DLD1 (cell line): ENCODE measurements around the gene NMNAT3.
"Not testable (repeated sequence)": the region's sequence is repeated elsewhere in the genome, so short reads cannot be mapped to it uniquely, and the experiment has no call there.

ENCODE experiments used
- in situ Hi-C: cut with HindIII; loops from 2 replicates; pipeline ENCODE4 v1.10.0; 2017; ENCODE audit warnings: low sequenced_read_pairs

NMNAT3 gene

GRCh38 chr3:139639662-139640061 lies 38.1 kb downstream of the NMNAT3 start:
- in situ Hi-C loops: no loop called here

- in situ Hi-C loops: no loop called here
Observed at GRCh38 chr3:139638518-139638917, 39.3 kb downstream of the NMNAT3 start.

GRCh38 chr3:139636511-139636910 lies 41.3 kb downstream of the NMNAT3 start:
- in situ Hi-C loops: no loop called here

- in situ Hi-C loops: no loop called here
Observed at GRCh38 chr3:139634111-139634635, 43.6 kb downstream of the NMNAT3 start.

- in situ Hi-C loops: no loop called here
Observed at GRCh38 chr3:139633511-139633910, 44.3 kb downstream of the NMNAT3 start.

- in situ Hi-C loops: no loop called here
Observed at GRCh38 chr3:139630542-139630941, 47.2 kb downstream of the NMNAT3 start.

- in situ Hi-C loops: no loop called here
Observed at GRCh38 chr3:139629033-139629432, 48.7 kb downstream of the NMNAT3 start.

GRCh38 chr3:139627759-139628158 lies 50.0 kb downstream of the NMNAT3 start:
- in situ Hi-C loops: no loop called here

- in situ Hi-C loops: no loop called here
Observed at GRCh38 chr3:139620438-139620837, 57.3 kb downstream of the NMNAT3 start.

GRCh38 chr3:139619484-139619883 lies 58.3 kb downstream of the NMNAT3 start:
- in situ Hi-C loops: no loop called here

GRCh38 chr3:139617672-139618268 lies 60.0 kb downstream of the NMNAT3 start:
- in situ Hi-C loops: no loop called here

- in situ Hi-C loops: no loop called here
Observed at GRCh38 chr3:139611528-139611927, 66.2 kb downstream of the NMNAT3 start.

- in situ Hi-C loops: no loop called here
Observed at GRCh38 chr3:139610886-139611285, 66.9 kb downstream of the NMNAT3 start.

- in situ Hi-C loops: no loop called here
Observed at GRCh38 chr3:139608924-139609323, 68.8 kb downstream of the NMNAT3 start.

- in situ Hi-C loops: no loop called here
Observed at GRCh38 chr3:139608108-139608380, 69.7 kb downstream of the NMNAT3 start.

- in situ Hi-C loops: no loop called here
Observed at GRCh38 chr3:139607257-139608107, 70.3 kb downstream of the NMNAT3 start.

- in situ Hi-C loops: no loop called here
Observed at GRCh38 chr3:139602003-139602402, 75.8 kb downstream of the NMNAT3 start.

- in situ Hi-C loops: no loop called here
Observed at GRCh38 chr3:139601191-139601961, 76.4 kb downstream of the NMNAT3 start.

- in situ Hi-C loops: no loop called here
Observed at GRCh38 chr3:139597947-139598346, 79.8 kb downstream of the NMNAT3 start.

- in situ Hi-C loops: not testable (repeated sequence)
Observed at GRCh38 chr3:139591186-139591585, 86.6 kb downstream of the NMNAT3 start.

GRCh38 chr3:139588450-139588849 lies 89.3 kb downstream of the NMNAT3 start:
- in situ Hi-C loops: no loop called here

- in situ Hi-C loops: no loop called here
Observed at GRCh38 chr3:139587797-139588196, 90.0 kb downstream of the NMNAT3 start.
